Liver (tissue), 9 donors: ENCODE data around the gene FA2H. TPM values are rescaled to one million over a fixed set of nuclear protein-coding genes. Genes with fewer than 3 reads are reported as not detected.

Experiments
- DNase-seq: peaks from one replicate; pipeline ENCODE4 v3.0.0-alpha.2; 2017; ENCODE audit warnings: low spot score
- H3K27ac ChIP-seq, 2 donors: one replicate each; pipeline ENCODE4 v1.7.0; 2013; ENCODE audit warnings: inconsistent platforms in 2 of 2, low read length in 2 of 2, control low read depth in 1 of 2, low read depth in 1 of 2, mild to moderate bottlenecking in 1 of 2
- H3K27me3 ChIP-seq, 4 donors: one replicate each; pipeline versions ENCODE4 v1.6.1 to v1.7.0; 2013; ENCODE audit warnings: low read length in 3 of 4, inconsistent platforms in 1 of 4, mild to moderate bottlenecking in 1 of 4, moderate library complexity in 1 of 4; ENCODE audit not compliant: control insufficient read depth in 4 of 4, insufficient read depth in 4 of 4
- H3K36me3 ChIP-seq, 4 donors: one replicate each; pipeline versions ENCODE4 v1.6.1 to v1.7.0; 2013; ENCODE audit warnings: low read length in 3 of 4, mild to moderate bottlenecking in 3 of 4, low read depth in 1 of 4, moderate library complexity in 1 of 4; ENCODE audit not compliant: control insufficient read depth in 4 of 4, insufficient read depth in 3 of 4
- H3K4me1 ChIP-seq, 4 donors: one replicate each; pipeline versions ENCODE4 v1.6.1 to v1.7.0; 2013; ENCODE audit warnings: low read length in 3 of 4, mild to moderate bottlenecking in 3 of 4, moderate library complexity in 1 of 4; ENCODE audit not compliant: control insufficient read depth in 4 of 4, insufficient read depth in 4 of 4
- H3K4me3 ChIP-seq, 3 donors: one replicate each; pipeline versions ENCODE4 v1.6.1 to v1.7.0; 2013; ENCODE audit warnings: low read length in 3 of 3, control low read depth in 1 of 3, low read depth in 1 of 3, mild to moderate bottlenecking in 1 of 3
- H3K9ac ChIP-seq, 2 donors: one replicate each; pipeline ENCODE4 v1.7.0; 2013; ENCODE audit warnings: low read length in 2 of 2, mild to moderate bottlenecking in 2 of 2, moderate library complexity in 2 of 2, control low read depth in 1 of 2, low read depth in 1 of 2
- H3K9me3 ChIP-seq, 4 donors: one replicate each; pipeline versions ENCODE4 v1.6.1 to v1.7.0; 2013; ENCODE audit warnings: low read length in 3 of 4; ENCODE audit not compliant: control insufficient read depth in 4 of 4
- FOXA1 ChIP-seq: IDR thresholded peaks from 2 replicates; pipeline ENCODE4 v1.6.1; 2016; ENCODE audit warnings: antibody characterized with exemption
- GABPA ChIP-seq, 2 donors: IDR thresholded peaks in 1 of 2; conservative IDR thresholded peaks in 1 of 2; 2 replicates each; pipeline ENCODE4 v1.6.1; 2016; ENCODE audit warnings: antibody characterized with exemption in 2 of 2, mild to moderate bottlenecking in 1 of 2, moderate library complexity in 1 of 2
- HNF4A ChIP-seq, 2 donors: conservative IDR thresholded peaks; 2 replicates each; pipeline ENCODE4 v1.6.1; 2016; ENCODE audit warnings: antibody characterized with exemption in 2 of 2, mild to moderate bottlenecking in 2 of 2
- NR2F2 ChIP-seq: IDR thresholded peaks from 2 replicates; pipeline ENCODE4 v1.6.1; 2016; ENCODE audit warnings: antibody characterized with exemption
- RAD21 ChIP-seq, 2 donors: IDR thresholded peaks; 2 replicates each; pipeline ENCODE4 v1.6.1; 2016; ENCODE audit warnings: antibody characterized with exemption in 2 of 2, mild to moderate bottlenecking in 2 of 2
- REST ChIP-seq: IDR thresholded peaks from 2 replicates; pipeline ENCODE4 v1.6.1; 2016; ENCODE audit warnings: antibody characterized with exemption, mild to moderate bottlenecking
- SP1 ChIP-seq: IDR thresholded peaks from 2 replicates; pipeline ENCODE4 v1.6.1; 2018; ENCODE audit warnings: antibody characterized with exemption, mild to moderate bottlenecking
- TAF1 ChIP-seq: conservative IDR thresholded peaks from 2 replicates; pipeline ENCODE4 v1.6.1; 2016; ENCODE audit warnings: antibody characterized with exemption, mild to moderate bottlenecking
- YY1 ChIP-seq: IDR thresholded peaks from 2 replicates; pipeline ENCODE4 v1.6.1; 2016; ENCODE audit warnings: antibody characterized with exemption, mild to moderate bottlenecking
- WGBS: extraction: QIAGEN DNeasy Blood & Tissue Kit; methylation state at CpG from one replicate; pipeline ENCODE4 v1.1.7; 2013; 5-methylcytosine and 5-hydroxymethylcytosine counted together
- polyA plus RNA-seq, 2 donors: library from polyadenylated mRNA; stranded (reverse) in 1 of 2; unstranded in 1 of 2; fragments of 200-250 nt in 1 of 2; fragments of >200 nt in 1 of 2; fragmentation: Nextera tagmentation in 1 of 2; extraction: Ambion mirVana in 1 of 2; gene quantifications; one replicate each; pipeline versions ENCODE4 v1.2.1 to v1.2.3, GENCODE V29; 2013 to 2015
- total RNA-seq, 2 donors: library from RNA; depleted of rRNA; stranded (reverse); fragments of >200 nt; gene quantifications; one replicate each; pipeline ENCODE4 v1.2.3, GENCODE V29; 2014
- TF ChIP-seq, protein P1 (sequence below): IDR thresholded peaks from 2 replicates; pipeline ENCODE4 v1.6.1; 2016; ENCODE audit warnings: antibody characterized with exemption
- TF ChIP-seq, protein P2 (sequence below): IDR thresholded peaks from 2 replicates; pipeline ENCODE4 v1.6.1; 2016; ENCODE audit warnings: antibody characterized with exemption
- donor health status: healthy.
- donor health status: healthy.
- donor health status: healthy.
- donor health status: healthy.
- donor health status: healthy.

FA2H gene
- total and polyA plus RNA-seq, 4 donors, result 0.02 to 0.17 (median 0.14) TPM; not detected in 1

DNA sequence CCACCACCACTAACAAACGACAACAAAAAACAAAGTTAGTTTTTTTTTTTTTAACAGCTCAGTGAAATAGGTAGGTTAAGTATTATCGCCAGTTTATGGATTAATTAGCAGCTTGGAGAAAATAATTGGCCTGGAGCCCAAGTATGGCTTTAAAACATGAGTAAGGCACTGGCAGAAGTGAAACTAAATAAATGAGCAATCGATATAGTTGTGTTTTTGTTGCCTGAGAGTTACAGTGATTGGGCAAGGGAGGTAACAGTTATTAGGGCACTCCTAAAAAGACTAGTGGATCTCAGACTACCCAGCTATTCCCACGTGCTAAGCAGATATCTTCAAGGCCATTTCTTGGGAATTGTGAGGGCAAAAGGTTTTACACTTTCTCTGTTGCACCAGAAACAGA lies 76.4 kb downstream of the FA2H start:
- TF ChIP-seq YY1 (no peak), SP1 (peak; percentile 38), GABPA (IDR thresholded peaks at IDR 0.05 in 1 of 2, conservative IDR thresholded peaks at IDR 0.05 in 1 of 2) (no peak)
- peak overlapping the region in 1 of 3 donors; percentile 16 for H3K4me3 ChIP-seq
- no peak for DNase-seq
- H3K9me3 ChIP-seq, result no peaks in the 10 kb centered on the region
- peaks cover 0 to 39% (median 6%) of the 10 kb centered on the region in 4 donors for H3K4me1 ChIP-seq
- peak overlapping the region; percentile 46 to 84 for H3K27ac ChIP-seq
- 29% methylated on average over 4 of the region's 4 CpGs for WGBS
- peak overlapping the region; percentile 36 to 46 for H3K9ac ChIP-seq
- no peaks in the 10 kb centered on the region for H3K27me3 ChIP-seq
- H3K36me3 ChIP-seq, result peaks cover 0 to 5% (median 0%) of the 10 kb centered on the region in 4 donors

DNA sequence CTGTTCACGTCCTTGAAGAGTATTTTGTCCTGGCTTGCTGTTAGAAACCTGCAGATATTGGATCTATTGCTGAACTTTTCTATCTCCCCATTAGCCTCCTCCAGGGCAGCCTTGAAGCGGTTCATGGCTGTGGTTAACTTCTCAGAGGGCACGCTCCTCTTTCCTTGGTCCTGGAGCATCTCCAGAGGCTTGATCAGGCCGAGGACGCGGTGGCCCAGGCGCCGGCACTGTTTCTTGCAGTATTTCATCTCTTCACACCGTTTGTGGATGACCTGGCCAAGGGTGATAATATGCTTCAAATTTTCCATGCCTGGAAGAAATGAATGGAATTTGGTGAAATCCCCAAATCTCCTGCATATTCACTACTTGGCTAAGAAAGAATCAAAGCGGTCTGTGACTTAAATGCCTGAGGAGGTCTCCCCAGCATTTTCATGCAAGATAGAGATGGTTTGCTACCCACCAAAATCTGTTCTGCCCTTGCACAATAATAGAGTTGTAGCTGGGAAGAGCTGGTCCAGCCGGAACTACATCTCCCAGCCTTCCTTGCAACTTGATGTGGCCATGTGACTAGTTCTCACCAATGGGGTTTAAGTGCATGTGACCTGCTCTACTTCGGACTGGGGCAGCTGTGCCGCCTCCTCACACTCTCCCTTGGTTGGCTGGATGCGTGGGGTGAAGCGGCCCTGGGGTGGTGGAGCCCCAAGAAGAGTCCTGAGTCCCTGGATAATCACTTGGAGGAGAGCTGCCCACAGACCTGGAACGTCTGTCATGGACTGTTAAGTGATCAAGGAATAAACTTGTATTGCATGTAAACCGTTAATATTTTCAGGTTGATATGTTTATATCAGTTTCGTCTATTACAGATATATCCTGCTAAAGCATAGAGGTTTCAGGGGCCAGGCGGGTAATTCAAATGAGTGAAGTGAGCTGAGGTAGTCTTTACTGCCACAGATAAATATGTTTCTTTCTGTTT lies 78.9 kb downstream of the FA2H start:
- no peaks in the 10 kb centered on the region for H3K9me3 ChIP-seq
- peak in 1 of 2 donors; percentile 55 for TF ChIP-seq GABPA (IDR thresholded peaks at IDR 0.05 in 1 of 2, conservative IDR thresholded peaks at IDR 0.05 in 1 of 2)
- TF ChIP-seq, protein P1, sequence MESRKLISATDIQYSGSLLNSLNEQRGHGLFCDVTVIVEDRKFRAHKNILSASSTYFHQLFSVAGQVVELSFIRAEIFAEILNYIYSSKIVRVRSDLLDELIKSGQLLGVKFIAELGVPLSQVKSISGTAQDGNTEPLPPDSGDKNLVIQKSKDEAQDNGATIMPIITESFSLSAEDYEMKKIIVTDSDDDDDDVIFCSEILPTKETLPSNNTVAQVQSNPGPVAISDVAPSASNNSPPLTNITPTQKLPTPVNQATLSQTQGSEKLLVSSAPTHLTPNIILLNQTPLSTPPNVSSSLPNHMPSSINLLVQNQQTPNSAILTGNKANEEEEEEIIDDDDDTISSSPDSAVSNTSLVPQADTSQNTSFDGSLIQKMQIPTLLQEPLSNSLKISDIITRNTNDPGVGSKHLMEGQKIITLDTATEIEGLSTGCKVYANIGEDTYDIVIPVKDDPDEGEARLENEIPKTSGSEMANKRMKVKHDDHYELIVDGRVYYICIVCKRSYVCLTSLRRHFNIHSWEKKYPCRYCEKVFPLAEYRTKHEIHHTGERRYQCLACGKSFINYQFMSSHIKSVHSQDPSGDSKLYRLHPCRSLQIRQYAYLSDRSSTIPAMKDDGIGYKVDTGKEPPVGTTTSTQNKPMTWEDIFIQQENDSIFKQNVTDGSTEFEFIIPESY, result no peak
- peak; percentile 97 for TF ChIP-seq TAF1
- TF ChIP-seq RAD21 (IDR thresholded peaks at IDR 0.05), result no peak
- TF ChIP-seq, protein P2, sequence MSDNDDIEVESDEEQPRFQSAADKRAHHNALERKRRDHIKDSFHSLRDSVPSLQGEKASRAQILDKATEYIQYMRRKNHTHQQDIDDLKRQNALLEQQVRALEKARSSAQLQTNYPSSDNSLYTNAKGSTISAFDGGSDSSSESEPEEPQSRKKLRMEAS, result no peak
- peak; percentile 33 to 38 for TF ChIP-seq HNF4A (conservative IDR thresholded peaks at IDR 0.05)
- no peak for TF ChIP-seq NR2F2
- TF ChIP-seq REST, result peak; percentile 88
- peak; percentile 75 for TF ChIP-seq SP1
- TF ChIP-seq YY1, result peak; percentile 40
- TF ChIP-seq FOXA1, result no peak
- DNase-seq, result peak; percentile 73
- no peaks in the 10 kb centered on the region for H3K27me3 ChIP-seq
- H3K9ac ChIP-seq, result peak overlapping the region; percentile 47 to 64
- 45% methylated on average over 19 of the region's 19 CpGs for WGBS
- peak overlapping the region; percentile 56 to 63 for H3K27ac ChIP-seq
- peaks cover 0 to 29% (median 6%) of the 10 kb centered on the region in 4 donors for H3K4me1 ChIP-seq
- peak overlapping the region; percentile 44 to 61 (median 58) for H3K4me3 ChIP-seq
- H3K36me3 ChIP-seq, result peaks cover 0 to 14% (median 9%) of the 10 kb centered on the region in 4 donors
